HG02885 (cell line): Measurements from ENCODE around the gene NCAPG2.

Source experiments
- ATAC-seq: cut with Tn5 transposase; IDR thresholded peaks from one replicate; pipeline ENCODE4 v1.9.1; 2021; ENCODE audit warnings: mild to moderate bottlenecking; ENCODE audit not compliant: unreplicated experiment, poor library complexity

NCAPG2 gene

GRCh38 chr7:158704524-158705233, at the start of gene NCAPG2:
Gene NCAPG2 (minus strand): TSS chr7:158704804. CDS start chr7:158701899, 2,905 bp downstream.
- peak; percentile 97 for ATAC-seq

- ATAC-seq: no peak
Observed at GRCh38 chr7:158753900-158754299, 49.3 kb upstream of the NCAPG2 start.

GRCh38 chr7:158751751-158752150, 47.1 kb upstream of the NCAPG2 start:
- ATAC-seq: no peak

GRCh38 chr7:158751199-158751598, 46.6 kb upstream of the NCAPG2 start:
- no peak for ATAC-seq

- no peak for ATAC-seq
Observed at GRCh38 chr7:158750702-158751101, 46.1 kb upstream of the NCAPG2 start.

GRCh38 chr7:158749396-158749795, 44.8 kb upstream of the NCAPG2 start:
- no peak for ATAC-seq

GRCh38 chr7:158748335-158748734, 43.7 kb upstream of the NCAPG2 start:
- ATAC-seq: no peak

GRCh38 chr7:158747408-158747807, 42.8 kb upstream of the NCAPG2 start:
- no peak for ATAC-seq

GRCh38 chr7:158746957-158747356, 42.4 kb upstream of the NCAPG2 start:
- ATAC-seq: no peak

- no peak for ATAC-seq
Observed at GRCh38 chr7:158745057-158745715, 40.6 kb upstream of the NCAPG2 start.

- no peak for ATAC-seq
Observed at GRCh38 chr7:158744070-158744469, 39.5 kb upstream of the NCAPG2 start.

- no peak for ATAC-seq
Observed at GRCh38 chr7:158743219-158743618, 38.6 kb upstream of the NCAPG2 start.

- no peak for ATAC-seq
Observed at GRCh38 chr7:158742065-158742821, 37.6 kb upstream of the NCAPG2 start.

GRCh38 chr7:158741294-158741666, 36.7 kb upstream of the NCAPG2 start:
- no peak for ATAC-seq

GRCh38 chr7:158740657-158741293, 36.2 kb upstream of the NCAPG2 start:
- no peak for ATAC-seq

GRCh38 chr7:158740013-158740656, 35.5 kb upstream of the NCAPG2 start:
- no peak for ATAC-seq

- ATAC-seq: no peak
Observed at GRCh38 chr7:158738841-158739240, 34.2 kb upstream of the NCAPG2 start.

GRCh38 chr7:158737064-158737695, 32.6 kb upstream of the NCAPG2 start:
- ATAC-seq: no peak

GRCh38 chr7:158735935-158736334, 31.3 kb upstream of the NCAPG2 start:
- no peak for ATAC-seq

GRCh38 chr7:158734861-158735260, 30.3 kb upstream of the NCAPG2 start:
- ATAC-seq: no peak
